Hematopoietic multipotent progenitor cell treated with erythropoietin and hydrocortisone succinate and interleukin-3 and kit ligand, for 17 days (in vitro differentiated cells): ENCODE data around the gene XPR1.
"Not testable (repeated sequence)": the region's sequence is repeated elsewhere in the genome, so short reads cannot be mapped to it uniquely, and the experiment has no call there.

ENCODE experiments used
- DNase-seq: peaks from one replicate; pipeline ENCODE4 v3.0.0-alpha.2; 2015; ENCODE audit warnings: low spot score

XPR1 gene

GRCh38 chr1:180644526-180645192 is 12.8 kb downstream of the XPR1 start:
- no peak for DNase-seq

- not testable (repeated sequence) for DNase-seq
Measured at GRCh38 chr1:180645261-180645660, 13.4 kb downstream of the XPR1 start.

- no peak for DNase-seq
Measured at GRCh38 chr1:180646093-180646492, 14.3 kb downstream of the XPR1 start.

- no peak for DNase-seq
Measured at GRCh38 chr1:180646547-180646946, 14.7 kb downstream of the XPR1 start.

DNA sequence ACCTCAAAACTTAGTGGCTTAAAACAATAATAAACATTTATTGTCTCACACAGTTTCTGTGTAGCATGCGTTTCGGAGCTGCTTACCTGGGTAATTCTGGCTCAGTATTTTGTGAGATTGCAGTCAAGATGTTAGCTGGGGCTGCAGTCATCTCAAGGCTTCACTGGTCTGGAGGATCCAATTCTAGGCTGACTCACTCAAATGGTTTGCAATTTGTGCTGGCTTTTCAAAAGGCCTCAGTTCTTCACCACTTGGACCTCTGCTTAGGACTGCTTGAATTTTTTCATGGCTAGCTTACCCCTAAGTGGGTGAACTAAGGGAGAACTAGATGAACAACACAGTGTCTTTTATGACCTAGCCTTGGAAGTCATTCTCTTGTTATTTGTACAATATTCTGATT is 21.0 kb downstream of the XPR1 start:
- DNase-seq: no peak

DNA sequence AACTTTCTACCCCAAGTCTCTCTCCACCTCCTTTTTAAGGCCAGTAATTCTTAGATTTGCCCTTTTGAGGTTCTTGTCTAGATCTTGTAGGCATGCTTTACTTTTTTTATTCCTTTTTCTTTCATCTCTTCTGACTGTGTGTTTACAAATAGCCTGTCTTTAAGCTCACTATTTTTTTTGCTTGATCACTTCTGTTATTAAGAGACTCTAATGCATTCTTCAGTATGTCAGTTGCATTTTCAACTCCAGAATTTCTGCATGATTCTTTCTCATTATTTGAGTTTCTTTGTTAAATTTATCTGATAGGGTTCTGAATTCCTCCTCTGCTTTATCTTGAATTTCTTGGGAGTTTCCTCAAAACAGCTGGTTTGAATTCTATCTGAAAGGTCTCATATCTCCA is 30.9 kb downstream of the XPR1 start:
- DNase-seq: no peak

GRCh38 chr1:180670681-180671080 is 38.9 kb downstream of the XPR1 start:
- DNase-seq: no peak

- no peak for DNase-seq
Measured at GRCh38 chr1:180672105-180672504, 40.3 kb downstream of the XPR1 start.

- DNase-seq: no peak
Measured at GRCh38 chr1:180672505-180672904, 40.7 kb downstream of the XPR1 start.

DNA sequence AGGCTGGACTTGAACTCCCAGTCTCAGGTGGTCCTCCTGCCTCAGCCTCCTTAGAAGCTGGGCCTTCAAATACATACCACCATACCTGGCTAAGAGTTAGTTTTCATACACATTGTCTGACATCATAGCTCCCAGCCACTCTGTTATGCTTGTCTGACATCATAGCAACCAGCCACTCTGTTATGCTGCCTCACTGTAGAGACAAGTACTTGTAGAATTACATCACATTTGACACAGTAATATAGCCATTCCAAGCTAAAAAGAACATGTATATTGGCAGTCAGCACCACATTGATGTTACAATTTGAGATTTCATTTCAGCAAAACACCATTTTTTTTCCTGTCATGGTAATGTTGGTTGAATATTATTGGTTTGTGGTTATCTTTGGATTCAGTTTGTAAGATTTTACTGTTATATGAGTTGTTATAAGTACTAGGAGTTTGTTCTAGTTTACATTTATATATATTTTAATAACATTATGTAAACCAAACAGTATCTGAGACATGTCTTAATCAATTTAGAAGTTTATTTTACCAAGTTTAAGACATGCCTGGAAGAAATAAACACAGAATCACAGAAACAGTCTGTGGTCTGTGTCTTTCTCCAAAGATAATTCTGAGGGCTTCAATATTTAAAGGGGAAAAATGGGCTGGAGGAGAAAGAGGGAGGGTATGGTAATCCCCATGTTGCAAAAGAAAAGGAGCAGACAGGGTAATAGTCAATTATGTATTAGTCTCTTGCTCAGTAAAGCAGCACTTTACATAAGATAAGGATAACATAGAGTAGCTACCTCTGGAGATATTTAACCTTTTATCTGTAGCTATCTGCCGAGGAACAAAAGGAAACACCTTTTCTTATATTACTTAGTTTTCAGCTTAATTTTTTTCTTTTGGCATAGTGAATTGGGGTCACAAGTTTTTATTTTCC is 43.0 kb downstream of the XPR1 start:
- no peak for DNase-seq

- no peak for DNase-seq
Measured at GRCh38 chr1:180675586-180675985, 43.8 kb downstream of the XPR1 start.

- DNase-seq: no peak
Measured at GRCh38 chr1:180680558-180681144, 48.8 kb downstream of the XPR1 start.

GRCh38 chr1:180683117-180683516 is 51.3 kb downstream of the XPR1 start:
- not testable (repeated sequence) for DNase-seq

GRCh38 chr1:180691322-180691913 is 59.6 kb downstream of the XPR1 start:
- DNase-seq: no peak

DNA sequence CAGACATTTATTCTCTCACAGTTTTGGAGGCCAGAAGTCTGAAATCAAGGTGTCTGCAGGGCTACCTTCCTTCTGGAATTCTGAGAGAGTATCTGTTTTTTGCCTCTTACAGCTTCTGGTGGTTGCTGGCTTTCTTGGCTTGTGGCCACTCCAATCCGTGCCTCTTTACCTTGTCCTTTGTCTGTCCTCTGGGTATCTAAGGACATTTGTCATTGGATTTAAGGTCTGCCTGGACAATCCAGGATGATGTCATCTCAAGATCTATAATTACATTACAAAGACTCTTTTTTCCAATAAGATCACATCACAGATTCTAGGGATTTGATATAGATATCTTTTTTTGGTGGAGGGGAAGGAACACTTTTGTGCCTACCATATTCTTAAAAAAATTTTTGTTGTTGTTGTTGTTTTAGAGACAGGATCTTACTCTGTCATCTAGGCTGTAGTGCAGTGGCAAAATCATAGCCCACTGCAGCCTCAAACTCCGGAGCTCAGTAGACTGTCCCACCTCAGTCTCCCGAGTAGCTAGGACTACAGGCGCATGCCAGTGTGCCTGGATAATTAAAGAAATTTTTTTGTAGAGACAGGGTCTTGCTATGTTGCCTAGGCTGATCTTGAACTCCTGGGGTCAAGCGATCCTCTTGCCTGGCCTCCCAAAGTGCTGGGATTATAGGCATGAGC is 61.9 kb downstream of the XPR1 start:
- no peak for DNase-seq

- no peak for DNase-seq
Measured at GRCh38 chr1:180695282-180695681, 63.5 kb downstream of the XPR1 start.

GRCh38 chr1:180696361-180696760 is 64.5 kb downstream of the XPR1 start:
- no peak for DNase-seq

GRCh38 chr1:180698580-180698979 is 66.8 kb downstream of the XPR1 start:
- no peak for DNase-seq

GRCh38 chr1:180702376-180702775 is 70.6 kb downstream of the XPR1 start:
- DNase-seq: not testable (repeated sequence)

DNA sequence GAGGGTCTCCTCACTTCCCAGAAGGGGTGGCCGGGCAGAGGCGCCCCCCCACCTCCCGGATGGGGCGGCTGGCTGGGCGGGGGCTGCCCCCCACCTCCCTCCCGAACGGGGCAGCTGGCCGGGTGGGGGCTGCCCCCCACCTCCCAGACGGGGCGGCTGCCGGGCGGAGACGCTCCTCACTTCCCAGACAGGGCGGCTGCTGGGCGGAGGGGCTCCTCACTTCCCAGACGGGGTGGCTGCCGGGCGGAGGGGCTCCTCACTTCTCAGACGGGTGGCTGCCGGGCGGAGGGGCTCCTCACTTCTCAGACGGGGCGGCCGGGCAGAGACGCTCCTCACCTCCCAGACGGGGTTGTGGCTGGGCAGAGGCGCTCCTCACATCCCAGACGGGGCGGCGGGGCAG is 78.9 kb downstream of the XPR1 start:
- not testable (repeated sequence) for DNase-seq

DNA sequence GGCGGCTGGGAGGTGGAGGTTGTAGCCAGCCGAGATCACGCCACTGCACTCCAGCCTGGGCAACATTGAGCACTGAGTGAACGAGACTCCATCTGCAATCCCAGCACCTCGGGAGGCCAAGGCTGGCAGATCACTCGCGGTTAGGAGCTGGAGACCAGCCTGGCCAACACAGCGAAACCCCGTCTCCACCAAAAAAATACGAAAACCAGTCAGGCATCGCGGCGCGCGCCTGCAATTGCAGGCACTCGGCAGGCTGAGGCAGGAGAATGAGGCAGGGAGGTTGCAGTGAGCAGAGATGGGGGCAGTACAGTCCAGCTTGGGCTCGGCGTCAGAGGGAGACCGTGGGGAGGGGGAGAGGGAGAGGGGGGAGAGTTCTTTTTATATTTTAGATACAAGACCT is 79.4 kb downstream of the XPR1 start:
- DNase-seq: not testable (repeated sequence)

- no peak for DNase-seq
Measured at GRCh38 chr1:180720753-180721152, 88.9 kb downstream of the XPR1 start.
